HCT116 (cell line): ENCODE data around the gene OR2J1.

ENCODE experiments used
- CTCF ChIP-seq, 3 experiments: fragments of 200-600 bp in 1 of 3; sonication (generic) in 1 of 3; IDR thresholded peaks in 2 of 3; conservative IDR thresholded peaks in 1 of 3; 2 replicates each; pipeline ENCODE4 v1.5.1; 2012 to 2017; ENCODE audit warnings: low read depth in 2 of 3, low read length in 2 of 3, antibody characterized with exemption in 1 of 3, borderline replicate concordance in 1 of 3, control low read depth in 1 of 3, mild to moderate bottlenecking in 1 of 3, mixed read lengths in 1 of 3, mixed run types in 1 of 3, moderate library complexity in 1 of 3; ENCODE audit not compliant: insufficient read depth in 1 of 3
- ELF1 ChIP-seq: IDR thresholded peaks from 2 replicates; pipeline ENCODE4 v1.6.1; 2012; ENCODE audit warnings: low read depth, borderline replicate concordance
- POLR2A ChIP-seq: IDR thresholded peaks from 2 replicates; pipeline ENCODE4 v1.7.0; 2011; ENCODE audit warnings: borderline replicate concordance; ENCODE audit not compliant: insufficient read depth, insufficient read length; ENCODE audit errors: extremely low read depth
- ZNF274 ChIP-seq: fragments of 200-500 bp; sonication (Bioruptor generic); IDR thresholded peaks from 2 replicates; pipeline ENCODE4 v1.6.1; 2014; ENCODE audit warnings: mild to moderate bottlenecking, low read depth, low read length, inconsistent platforms

GRCh38 chr6:29129326-29130012 lies 30.2 kb downstream of the OR2J1 start:
- TF ChIP-seq CTCF (IDR thresholded peaks at IDR 0.05 in 2 of 3, conservative IDR thresholded peaks at IDR 0.05 in 1 of 3; ENCODE audit: borderline replicate concordance in 1 of 3, insufficient read depth in 1 of 3, low read depth in 2 of 3, low read length in 2 of 3) (no peak), ELF1 (no peak), ZNF274 (no peak), POLR2A (no peak)
